ENCODE results near the gene RAP1B. TPM values are rescaled to one million over a fixed set of nuclear protein-coding genes. Genes with fewer than 3 reads are reported as not detected.
A peak's percentile ranks its signal among the peaks of the same experiment; 100 is the strongest.

The RAP1B gene
- total RNA-seq, 2 donors from 2014 or later: 100 to 102 TPM

DNA sequence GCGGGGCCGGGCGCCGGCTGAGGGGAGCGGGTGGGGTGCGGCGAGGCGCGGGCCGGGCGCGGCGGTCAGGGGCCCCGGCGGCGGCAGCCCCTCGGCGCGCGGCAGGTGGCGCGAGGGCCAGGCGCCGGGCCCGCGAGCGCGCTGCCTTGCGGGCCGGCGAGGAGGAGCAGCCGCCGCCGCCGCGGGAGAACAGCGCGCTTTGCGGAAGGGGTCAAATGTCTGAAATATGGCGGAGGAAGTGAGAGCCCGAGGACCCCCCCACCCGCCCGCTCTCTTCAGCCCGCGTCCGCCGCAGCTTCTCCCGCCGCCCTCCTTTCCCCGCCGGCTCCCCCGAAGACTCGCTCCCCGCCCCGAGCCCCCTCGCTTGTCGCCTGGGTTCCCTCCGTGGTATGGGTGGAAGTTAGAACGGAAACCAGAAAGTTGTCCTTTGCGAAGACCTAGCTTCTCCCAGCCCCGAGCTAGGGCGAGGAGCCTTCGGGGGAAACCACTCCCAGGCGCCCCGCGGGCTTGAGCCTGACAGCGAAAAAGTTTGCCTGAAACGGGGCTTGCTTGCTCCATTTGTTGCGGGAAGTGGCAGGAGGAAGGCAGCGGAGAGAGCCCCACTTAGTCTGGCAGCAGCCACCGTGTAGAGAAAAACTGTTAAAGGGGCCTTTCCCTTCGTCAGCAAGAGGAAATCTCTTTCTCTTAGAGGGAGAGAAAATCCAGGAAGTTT, 551 bp downstream of the RAP1B start:
- Histone ChIP-seq H3K9ac (ENCODE audit: extremely low read depth, low read length, poor library complexity, severe bottlenecking) (peak overlapping the region; percentile 83), H3K4me3 (ENCODE audit: low read length) (peak overlapping the region; percentile 93), H3K9me3 (ENCODE audit: control insufficient read depth, low read length) (no peaks in the 10 kb centered on the region), H3K4me1 (ENCODE audit: control insufficient read depth, insufficient read depth, low read length) (peaks cover 4% of the 10 kb centered on the region), H3K27me3 (ENCODE audit: control insufficient read depth, insufficient read depth, low read length, poor library complexity, severe bottlenecking) (no peaks in the 10 kb centered on the region), H3K36me3 (ENCODE audit: control insufficient read depth, insufficient read depth, low read length) (peaks cover 7% of the 10 kb centered on the region), H3K27ac (ENCODE audit: low read depth, low read length) (peak overlapping the region; percentile 80)
- Mint-ChIP-seq H3K36me3 (ENCODE audit: low read depth) (peaks cover 19% of the 10 kb centered on the region), H3K4me3 (peak overlapping the region; percentile 91), H3K27ac (peak overlapping the region; percentile 92), H3K9me3 (peaks cover 2% of the 10 kb centered on the region), H3K27me3 (ENCODE audit: insufficient read depth) (no peaks in the 10 kb centered on the region), H3K4me1 (peaks cover 42% of the 10 kb centered on the region)
- peak; percentile 88 for DNase-seq
- 0% methylated on average over 14 to 72 of the region's 72 CpGs for WGBS, 2 experiments (ENCODE audit: insufficient coverage in 1 of 2, insufficient read length in 1 of 2)
- TF ChIP-seq CTCF (conservative IDR thresholded peaks at IDR 0.05): no peak

- H3K4me1 Mint-ChIP-seq: peaks cover 42% of the 10 kb centered on the region
Measured at GRCh38 chr12:68611806-68612160, 1.1 kb downstream of the RAP1B start.

DNA sequence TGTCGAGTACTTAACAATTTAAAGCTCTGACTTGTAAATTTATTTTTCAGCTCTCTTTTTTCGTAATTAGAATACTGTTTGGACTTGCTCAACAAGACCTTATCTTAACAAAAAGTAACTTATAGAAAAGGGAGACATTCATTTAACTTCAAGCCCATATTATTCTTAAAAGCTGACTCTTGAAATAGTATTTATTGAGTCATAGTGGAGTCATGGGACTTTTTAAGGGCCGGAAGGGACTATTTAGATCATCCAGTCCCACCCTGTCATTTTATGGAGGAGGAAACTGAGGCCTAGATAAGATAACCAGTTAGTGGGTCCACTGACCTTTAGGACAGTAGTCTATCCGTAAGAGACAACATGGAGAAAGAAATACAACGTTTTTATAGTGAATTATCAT, 1.5 kb downstream of the RAP1B start:
- no peak for TF ChIP-seq CTCF (conservative IDR thresholded peaks at IDR 0.05)

More at GRCh38 chr12:68611806-68612160, 1.1 kb downstream of the RAP1B start:
- Histone ChIP-seq H3K4me1 (ENCODE audit: control insufficient read depth, insufficient read depth, low read length) (peaks cover 4% of the 10 kb centered on the region), H3K9ac (ENCODE audit: extremely low read depth, low read length, poor library complexity, severe bottlenecking) (peak overlapping the region; percentile 83), H3K36me3 (ENCODE audit: control insufficient read depth, insufficient read depth, low read length) (peaks cover 7% of the 10 kb centered on the region), H3K27ac (ENCODE audit: low read depth, low read length) (peak overlapping the region; percentile 40), H3K9me3 (ENCODE audit: control insufficient read depth, low read length) (no peaks in the 10 kb centered on the region), H3K4me3 (ENCODE audit: low read length) (peak overlapping the region; percentile 93), H3K27me3 (ENCODE audit: control insufficient read depth, insufficient read depth, low read length, poor library complexity, severe bottlenecking) (no peaks in the 10 kb centered on the region)
- Mint-ChIP-seq H3K27me3 (ENCODE audit: insufficient read depth) (no peaks in the 10 kb centered on the region), H3K9me3 (peaks cover 2% of the 10 kb centered on the region), H3K27ac (peak overlapping the region; percentile 92), H3K36me3 (ENCODE audit: low read depth) (peaks cover 19% of the 10 kb centered on the region), H3K4me3 (peak overlapping the region; percentile 91)
- no peak for DNase-seq
- no peak for TF ChIP-seq CTCF (conservative IDR thresholded peaks at IDR 0.05)
- 7 to 50% methylated on average over 1 to 7 of the region's 8 CpGs for WGBS, 2 experiments (ENCODE audit: insufficient coverage in 1 of 2, insufficient read length in 1 of 2)

More for the DNA sequence above, 1.5 kb downstream of the RAP1B start:
- H3K36me3 Mint-ChIP-seq (ENCODE audit: low read depth): peaks cover 19% of the 10 kb centered on the region
- Histone ChIP-seq H3K4me1 (ENCODE audit: control insufficient read depth, insufficient read depth, low read length) (peaks cover 4% of the 10 kb centered on the region), H3K36me3 (ENCODE audit: control insufficient read depth, insufficient read depth, low read length) (peaks cover 7% of the 10 kb centered on the region), H3K9ac (ENCODE audit: extremely low read depth, low read length, poor library complexity, severe bottlenecking) (peak overlapping the region; percentile 83), H3K27ac (ENCODE audit: low read depth, low read length) (no peak overlapping the region), H3K9me3 (ENCODE audit: control insufficient read depth, low read length) (no peaks in the 10 kb centered on the region), H3K4me3 (ENCODE audit: low read length) (peak overlapping the region; percentile 93), H3K27me3 (ENCODE audit: control insufficient read depth, insufficient read depth, low read length, poor library complexity, severe bottlenecking) (no peaks in the 10 kb centered on the region)
- no peaks in the 10 kb centered on the region for H3K27me3 Mint-ChIP-seq (ENCODE audit: insufficient read depth)
- WGBS, 2 experiments (ENCODE audit: insufficient coverage in 1 of 2, insufficient read length in 1 of 2): 48 to 59% methylated on average over 2 to 5 of the region's 5 CpGs
- no peak for DNase-seq
- peak overlapping the region; percentile 91 for H3K4me3 Mint-ChIP-seq
- peaks cover 42% of the 10 kb centered on the region for H3K4me1 Mint-ChIP-seq
- H3K9me3 Mint-ChIP-seq: peaks cover 2% of the 10 kb centered on the region
- peak overlapping the region; percentile 92 for H3K27ac Mint-ChIP-seq
